COR-L47 (cell line): ENCODE data around the gene FAM186B.
"Not testable (repeated sequence)": the region's sequence is repeated elsewhere in the genome, so short reads cannot be mapped to it uniquely, and the experiment has no call there.

Experiments used
- DNase-seq: peaks from one replicate; lab custom pipeline; 2025; lab: John Stamatoyannopoulos, UW

FAM186B gene, protein sequence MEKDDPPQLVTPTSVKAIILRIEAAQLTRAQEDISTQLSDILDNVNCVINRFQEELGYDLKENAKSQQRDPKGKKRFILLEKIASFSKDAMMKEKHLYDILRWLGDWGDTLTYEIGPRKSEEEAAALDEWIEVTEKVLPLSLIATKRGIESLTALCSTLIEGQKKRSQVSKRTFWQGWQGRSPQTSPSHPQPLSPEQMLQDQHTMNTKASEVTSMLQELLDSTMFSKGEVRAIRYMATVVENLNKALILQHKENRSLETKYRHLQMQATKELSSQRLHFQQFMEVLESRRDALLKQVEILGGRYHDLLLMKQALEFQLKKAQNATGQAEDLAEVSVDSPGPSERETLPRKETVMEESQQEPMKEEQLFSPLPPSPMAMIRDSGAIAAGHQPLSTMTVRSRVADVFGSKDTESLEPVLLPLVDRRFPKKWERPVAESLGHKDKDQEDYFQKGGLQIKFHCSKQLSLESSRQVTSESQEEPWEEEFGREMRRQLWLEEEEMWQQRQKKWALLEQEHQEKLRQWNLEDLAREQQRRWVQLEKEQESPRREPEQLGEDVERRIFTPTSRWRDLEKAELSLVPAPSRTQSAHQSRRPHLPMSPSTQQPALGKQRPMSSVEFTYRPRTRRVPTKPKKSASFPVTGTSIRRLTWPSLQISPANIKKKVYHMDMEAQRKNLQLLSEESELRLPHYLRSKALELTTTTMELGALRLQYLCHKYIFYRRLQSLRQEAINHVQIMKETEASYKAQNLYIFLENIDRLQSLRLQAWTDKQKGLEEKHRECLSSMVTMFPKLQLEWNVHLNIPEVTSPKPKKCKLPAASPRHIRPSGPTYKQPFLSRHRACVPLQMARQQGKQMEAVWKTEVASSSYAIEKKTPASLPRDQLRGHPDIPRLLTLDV

DNA sequence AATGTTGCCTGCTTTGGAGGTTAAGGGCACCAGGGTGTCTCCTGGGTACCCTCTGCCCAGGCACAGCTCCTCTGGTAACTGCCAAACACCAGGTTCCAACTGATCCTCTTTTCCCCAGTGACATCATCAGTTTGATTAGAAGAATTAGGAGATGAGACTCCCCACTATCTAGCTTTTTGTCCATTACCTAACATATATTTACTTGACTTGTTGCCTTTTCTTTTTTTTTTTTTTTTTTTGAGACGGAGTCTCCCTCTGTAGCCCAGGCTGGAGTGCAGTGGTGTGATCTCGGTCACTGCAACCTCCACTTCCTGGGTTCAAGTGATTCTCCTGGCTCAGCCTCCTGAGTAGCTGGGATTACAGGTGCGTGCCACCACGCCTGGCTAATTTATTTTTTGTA, at the start of gene FAM186B:
Gene FAM186B, minus strand, starts transcription at position 101 of the 400 bp plus-strand sequence. CDS start 162 bp downstream, outside the sequence.
- not testable (repeated sequence) for DNase-seq

DNA sequence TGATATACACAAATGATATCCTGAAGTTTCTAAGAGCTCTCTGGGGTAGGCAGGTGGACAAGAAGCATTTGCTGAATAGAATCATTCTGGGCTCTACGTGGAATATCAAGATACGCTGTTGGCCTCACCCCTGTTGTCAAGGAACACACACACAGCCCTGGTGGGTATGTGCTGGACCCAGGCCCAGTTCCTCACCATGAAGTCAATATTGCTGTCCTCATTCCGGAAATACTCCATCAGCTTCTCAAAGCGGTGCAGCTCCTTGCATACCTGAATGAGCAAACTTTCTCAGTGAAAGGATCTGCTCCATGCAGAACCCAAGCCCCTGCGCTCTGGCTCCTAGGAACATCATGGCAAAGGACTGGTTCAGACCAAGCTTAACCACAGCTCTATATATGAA, 49.3 kb upstream of the FAM186B start:
- no peak for DNase-seq

DNA sequence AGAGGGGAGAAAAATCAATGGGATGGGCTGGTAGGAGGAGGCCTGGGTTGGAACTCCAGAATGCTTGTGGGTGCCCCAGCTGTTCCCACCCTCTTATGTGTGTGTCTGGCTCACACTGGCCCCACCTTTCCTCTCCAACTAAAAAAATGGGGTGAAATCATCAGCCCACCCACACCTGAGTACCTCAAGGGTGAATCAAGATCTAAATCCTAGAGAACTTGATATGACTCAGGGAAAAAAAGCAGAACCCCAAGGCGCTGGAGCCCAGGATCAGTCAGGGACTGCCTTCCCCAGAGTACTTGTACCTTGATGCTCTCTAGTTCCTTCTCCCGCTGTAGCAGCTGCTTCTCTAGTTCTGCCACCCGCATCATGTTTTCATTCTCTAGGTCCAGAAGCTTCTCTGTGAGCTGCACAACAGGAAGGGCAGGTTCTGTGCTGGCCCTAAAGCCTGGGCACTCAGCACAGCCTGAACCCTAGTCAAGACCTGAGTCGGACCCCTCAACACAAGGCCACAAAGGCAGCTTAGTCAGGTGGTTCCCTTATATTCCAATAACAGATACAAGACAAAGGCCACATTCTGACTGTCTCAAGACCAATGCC, 47.6 kb upstream of the FAM186B start:
- no peak for DNase-seq

DNA sequence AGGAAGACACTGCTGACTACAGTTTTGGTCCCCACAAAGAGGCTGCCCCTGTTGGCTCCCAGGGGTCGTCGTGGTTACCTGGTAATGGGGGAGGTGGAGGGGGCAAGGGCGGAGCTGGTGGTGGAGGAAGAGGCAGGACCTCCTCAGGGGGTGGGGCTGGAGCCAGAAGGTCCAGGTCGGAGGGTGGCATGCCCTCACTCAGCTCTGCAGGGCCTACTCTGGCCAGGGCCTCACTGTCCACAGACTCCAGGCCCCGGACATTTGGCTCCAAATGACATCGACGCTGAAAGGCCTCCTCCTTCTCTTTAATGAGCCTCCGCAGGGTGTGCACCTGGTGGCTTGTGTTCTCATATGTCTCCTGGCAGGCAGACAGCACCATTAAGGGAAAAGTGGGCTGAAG, 46.4 kb upstream of the FAM186B start:
- no peak for DNase-seq

DNA sequence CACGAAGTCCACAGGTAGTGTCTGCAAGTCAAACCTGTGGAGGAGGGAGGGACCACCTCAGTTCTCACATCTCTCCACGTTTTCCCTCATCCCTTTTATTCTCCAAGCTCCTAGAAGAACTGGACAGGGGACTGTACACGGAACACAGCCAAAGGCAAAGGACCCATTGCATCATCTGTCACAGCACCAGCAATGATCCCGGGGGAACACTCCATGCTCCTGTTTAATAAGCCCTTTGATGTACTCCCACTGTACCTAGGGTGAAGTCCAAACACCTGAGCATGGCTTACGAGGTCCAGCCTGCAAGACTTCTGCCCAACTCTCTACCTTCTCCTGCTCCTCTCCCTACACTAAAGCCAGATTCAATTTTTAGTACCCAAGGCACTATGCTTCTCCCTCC, 44.5 kb upstream of the FAM186B start:
- DNase-seq: no peak

DNA sequence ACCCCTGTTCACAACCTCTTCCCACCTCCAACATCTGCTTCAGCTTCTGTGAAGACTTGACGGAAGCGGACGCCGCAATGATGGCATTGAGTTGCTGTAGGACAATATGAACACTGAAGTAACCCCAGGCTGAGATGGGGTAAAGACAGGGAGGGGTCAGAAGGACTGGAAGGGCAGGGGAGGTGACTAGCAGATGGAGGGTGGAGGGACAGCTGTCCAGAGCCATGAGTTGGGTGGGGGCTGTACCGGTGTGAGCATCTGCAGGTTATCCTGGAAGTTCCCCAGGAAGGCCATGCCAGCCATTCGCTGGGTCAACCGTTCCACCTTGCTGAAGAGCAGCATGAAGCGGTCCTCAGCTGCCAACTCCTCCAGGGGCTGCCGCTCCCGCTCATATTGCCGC, 44.0 kb upstream of the FAM186B start:
- no peak for DNase-seq

DNA sequence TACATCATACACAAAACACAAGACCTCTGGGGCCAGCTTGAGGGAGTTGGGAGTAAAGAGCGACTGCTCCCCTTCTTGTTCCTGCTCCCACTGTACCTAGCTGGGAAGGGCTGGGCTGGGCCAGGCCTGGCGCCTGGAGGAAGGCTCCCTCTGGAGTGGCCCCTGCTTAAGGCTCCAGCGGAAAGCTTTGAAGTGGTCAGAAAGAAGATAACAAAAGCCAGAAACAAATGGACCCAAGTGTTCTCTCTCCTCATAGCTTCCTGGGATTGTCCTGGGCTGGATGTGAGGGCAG, 43.2 kb upstream of the FAM186B start:
- DNase-seq: no peak

DNA sequence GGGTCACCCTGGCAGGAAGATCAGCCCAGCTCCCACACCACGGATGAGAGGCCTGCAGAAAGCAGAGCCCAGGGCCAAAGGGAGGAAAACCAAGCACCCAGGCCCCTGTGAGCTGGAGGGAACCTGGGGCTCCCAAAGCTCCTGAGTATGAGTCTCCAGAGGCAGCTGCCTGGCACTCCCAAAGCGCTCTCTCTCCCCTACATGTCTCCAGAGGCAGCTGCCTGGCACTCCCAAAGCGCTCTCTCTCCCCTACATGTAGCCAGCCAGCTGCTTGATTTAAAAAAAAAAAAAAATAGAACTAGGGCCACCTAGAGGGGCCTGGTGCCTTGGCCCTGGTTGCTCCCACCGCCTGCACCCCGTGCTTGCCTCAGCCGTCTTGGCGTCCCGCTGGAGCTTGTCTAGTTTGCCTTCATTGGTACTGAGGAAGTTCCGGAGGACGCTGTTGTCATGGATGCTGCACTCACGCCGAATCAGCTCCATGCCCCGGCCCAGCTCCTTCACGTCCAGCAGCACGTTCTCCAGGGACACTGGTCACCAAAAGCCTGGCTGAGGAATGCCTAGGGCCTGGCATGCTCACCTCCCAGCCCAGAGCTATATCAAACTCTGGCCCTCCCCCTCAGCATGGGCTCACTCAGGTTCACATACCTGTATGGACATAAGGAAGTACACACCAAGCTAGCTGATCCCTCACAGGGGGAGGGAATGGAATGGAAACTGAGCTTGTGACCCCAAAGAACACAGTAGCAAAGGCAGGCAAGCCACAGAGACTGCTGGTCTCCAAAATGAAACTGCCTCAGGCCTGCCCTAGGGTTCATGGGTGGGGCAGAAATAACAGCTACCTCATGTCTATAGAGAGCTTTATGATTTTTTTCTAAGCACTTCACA, 42.6 kb upstream of the FAM186B start:
- no peak for DNase-seq

DNA sequence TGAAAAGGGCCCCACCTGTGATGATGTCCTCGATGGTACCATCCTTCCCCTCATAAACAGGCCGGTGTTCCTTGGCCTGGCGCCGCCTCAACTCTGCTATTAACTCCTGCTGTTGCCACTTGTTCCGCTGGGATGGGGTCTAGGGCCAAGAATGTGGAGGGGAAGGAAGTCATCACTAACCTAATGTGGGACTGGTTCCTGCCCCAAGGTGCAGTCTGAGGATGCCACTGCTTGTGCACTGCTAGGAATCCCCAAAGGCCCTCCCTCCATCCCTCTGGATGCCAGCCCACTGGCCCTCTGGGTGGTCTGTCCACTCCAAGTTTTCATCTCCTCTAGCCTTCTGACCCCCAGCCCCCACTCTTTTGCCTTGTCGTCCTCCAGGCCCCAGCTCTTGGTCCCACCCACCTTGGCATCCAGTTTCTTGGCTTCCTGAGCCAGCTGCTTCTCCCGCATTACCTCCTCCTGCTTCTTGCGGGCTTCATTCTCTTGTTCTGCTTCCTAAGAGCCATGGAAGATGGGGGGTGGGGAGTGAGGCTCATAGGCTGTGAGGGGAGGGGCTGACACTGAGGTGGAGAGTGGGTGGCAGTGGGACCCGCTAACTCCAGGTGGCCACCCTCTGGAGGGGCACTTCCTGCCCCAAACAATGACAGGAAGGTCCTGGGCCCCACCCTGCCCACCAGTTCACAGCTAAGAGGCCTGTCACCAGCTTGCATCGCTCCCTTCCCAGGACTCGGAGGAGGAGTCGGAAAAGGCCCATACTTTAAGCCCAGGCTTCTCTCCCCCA, 41.6 kb upstream of the FAM186B start:
- DNase-seq: no peak

DNA sequence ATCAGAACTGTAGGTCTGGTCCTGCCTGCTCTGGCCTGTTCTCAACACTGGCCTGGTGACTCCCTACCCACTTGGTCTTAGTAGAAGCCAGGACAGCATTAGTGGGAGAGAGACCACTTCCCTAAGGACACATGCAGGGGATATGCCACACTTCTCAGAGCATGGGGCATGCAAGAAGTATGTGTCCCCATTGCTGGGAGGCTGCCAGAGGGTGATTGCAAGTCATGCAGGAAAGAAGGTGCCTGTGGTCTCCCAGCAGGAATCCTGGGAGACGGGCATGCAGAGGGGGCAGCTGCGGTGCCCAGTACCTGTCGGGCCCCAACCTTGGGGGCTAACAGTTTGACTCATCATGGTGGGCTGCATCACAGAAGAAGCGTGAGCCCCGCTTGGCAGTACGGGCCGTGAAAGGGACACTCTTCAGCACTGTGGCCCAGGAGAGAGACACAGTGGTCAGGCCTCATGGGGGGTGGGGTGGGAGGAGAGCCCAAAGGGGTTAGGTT, 40.9 kb upstream of the FAM186B start:
- no peak for DNase-seq

DNA sequence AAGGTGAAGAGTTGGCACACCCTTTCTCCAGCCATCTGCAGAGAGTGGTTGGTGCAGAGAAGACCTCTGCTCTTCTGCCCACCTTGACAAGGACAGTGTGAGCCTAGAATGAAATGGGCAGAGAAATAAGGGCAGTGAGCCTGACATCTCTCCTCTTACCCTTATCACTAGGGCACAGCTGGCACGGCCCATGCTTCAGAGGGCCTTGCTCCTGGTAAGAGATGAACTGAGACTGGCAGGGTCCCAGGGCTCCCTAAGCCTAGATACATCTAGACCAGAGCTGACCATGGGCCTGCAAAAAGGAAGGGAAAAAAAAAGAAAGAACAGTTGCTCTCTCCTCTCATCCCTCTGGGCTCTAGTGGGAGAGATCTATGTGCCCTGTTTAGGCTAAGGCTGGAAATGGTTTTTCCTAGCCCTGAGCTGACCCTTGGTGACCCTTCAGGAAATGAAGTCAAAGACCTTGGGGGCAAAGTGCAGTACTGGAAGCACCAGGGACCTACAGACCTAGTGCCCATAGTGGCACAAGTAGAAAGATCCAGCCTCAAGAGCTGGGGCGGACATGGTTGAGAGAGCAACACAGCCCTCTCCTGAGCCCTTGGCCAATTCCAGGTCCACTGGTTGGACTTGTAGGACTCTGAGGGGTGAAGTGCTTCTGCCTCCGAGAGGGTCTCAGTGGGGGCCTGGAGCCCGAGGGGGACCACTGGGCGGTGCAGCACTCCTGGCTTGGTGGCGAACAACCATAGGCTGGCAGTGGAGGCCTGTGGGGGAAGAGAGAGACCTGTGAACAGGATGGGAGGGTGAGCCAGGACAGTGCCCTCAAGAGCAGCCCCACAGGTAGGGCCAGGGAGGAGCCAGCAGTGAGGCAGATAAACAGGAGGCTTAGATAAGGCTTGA, 40.0 kb upstream of the FAM186B start:
- DNase-seq: no peak

DNA sequence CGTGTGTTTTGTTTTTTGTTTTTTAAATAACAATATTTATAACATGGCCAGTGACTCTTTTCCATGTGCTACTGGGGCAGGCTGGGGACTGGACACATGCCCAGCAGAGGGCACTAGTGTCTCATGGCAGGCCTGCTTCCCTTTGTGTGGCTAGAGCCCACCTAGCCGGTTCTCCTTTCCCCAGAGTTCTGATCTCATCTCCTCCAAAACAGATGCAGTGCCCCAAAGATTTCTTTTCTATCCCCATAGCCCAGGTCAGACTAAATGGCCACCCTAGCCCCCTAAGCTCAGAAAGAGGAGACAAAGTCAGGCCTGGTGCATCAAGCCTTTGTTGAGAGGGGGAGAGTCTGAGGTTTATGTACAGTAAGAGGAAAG, 39.2 kb upstream of the FAM186B start:
- peak; percentile 70 for DNase-seq

DNA sequence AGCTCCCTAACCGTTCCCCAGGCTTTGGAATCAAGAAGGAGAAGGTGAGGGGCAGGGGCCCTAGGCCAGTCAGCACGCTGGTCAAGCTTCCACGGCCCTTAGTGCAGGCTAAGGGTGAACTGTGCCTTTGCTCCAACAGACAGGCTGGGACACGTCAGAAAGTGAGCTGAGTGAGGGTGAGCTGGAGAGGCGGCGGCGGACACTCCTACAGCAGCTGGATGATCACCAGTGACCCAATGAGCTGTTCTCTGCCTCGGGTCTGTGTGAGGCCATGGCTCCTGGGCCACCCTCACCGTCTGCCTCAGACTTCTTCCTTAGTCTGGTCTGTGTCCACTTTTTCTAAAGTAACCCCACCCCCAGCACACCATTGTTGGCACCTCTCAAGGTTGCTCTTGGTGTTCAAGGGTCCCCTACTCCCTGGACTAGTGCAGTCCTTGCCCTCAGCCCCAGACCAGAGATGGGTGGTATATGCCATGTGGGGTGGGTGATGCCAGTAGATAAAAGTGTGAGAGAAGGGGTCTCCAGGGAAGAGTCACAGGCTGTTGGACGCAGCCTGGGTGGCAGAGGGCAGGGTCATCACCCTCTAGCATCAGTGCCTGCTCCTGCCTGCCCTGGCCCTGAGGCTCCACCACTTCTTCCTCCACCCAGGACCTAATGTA, 38.7 kb upstream of the FAM186B start:
- DNase-seq: no peak

DNA sequence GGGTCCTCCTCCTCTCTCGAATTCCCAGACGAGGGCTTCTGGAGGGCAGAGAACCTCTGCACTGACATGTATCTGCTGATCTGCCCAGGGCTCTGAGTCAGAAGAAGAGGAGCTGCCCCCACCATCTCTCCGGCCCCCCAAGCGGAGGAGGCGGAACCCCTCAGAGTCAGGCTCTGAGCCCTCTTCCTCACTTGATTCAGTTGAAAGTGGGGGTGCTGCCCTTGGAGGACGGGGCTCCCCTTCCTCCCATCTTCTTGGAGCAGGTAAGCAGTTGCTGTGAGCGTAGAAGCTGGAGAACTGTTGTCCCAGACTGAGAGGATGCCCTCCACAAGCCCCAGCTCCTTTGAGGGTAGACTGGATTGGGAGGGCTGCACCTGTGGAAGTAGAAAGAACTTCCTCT, 37.7 kb upstream of the FAM186B start:
- no peak for DNase-seq

DNA sequence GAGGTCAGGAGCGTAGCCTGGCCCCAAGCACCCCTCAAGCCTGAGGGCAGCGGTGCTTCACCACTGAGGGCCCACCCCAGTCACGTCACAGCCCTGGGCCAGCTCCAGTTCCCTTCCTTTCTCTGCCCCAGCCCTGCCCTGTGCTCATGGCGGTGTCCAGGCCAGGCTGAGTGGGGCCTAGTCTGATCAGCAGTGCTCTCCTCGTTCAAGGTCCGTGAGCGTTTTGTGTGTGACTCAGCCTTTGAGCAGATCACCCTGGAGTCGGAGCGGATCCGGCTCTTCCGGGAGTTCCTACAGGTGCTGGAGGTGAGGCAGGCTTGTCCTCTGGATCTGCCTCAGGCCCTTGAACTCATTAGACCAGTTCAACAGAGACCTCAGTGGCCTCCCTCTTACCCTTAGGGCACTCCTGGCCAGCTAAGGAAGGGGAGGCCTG, 36.9 kb upstream of the FAM186B start:
- DNase-seq: no peak

DNA sequence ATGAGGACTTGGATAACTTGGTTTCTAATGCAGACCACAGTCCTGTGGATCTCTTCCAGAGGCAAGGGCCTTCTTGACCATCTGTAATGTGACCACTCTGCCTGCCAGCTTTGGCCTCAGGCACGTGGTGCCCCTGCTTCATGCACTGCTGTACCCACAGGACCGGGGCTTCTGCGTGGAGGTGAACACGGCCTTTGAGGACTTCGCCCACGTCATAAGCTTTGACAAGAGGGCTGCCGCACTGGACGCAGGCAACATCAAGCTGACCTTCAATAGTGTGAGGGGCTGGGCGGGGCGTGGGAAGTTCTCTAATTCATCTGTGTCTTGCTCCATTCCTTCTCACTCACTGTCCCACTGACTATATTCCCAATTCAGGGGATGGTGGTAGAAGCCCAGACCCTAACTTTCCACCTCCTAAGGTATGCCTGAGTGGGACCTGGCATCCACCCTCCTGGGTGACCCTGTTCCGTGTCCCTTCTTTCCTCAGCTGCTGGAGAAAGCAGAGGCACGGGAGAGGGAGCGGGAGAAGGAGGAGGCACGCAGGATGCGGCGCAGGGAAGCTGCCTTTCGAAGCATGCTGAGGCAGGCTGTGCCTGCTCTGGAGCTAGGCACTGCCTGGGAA, 36.4 kb upstream of the FAM186B start:
- no peak for DNase-seq

DNA sequence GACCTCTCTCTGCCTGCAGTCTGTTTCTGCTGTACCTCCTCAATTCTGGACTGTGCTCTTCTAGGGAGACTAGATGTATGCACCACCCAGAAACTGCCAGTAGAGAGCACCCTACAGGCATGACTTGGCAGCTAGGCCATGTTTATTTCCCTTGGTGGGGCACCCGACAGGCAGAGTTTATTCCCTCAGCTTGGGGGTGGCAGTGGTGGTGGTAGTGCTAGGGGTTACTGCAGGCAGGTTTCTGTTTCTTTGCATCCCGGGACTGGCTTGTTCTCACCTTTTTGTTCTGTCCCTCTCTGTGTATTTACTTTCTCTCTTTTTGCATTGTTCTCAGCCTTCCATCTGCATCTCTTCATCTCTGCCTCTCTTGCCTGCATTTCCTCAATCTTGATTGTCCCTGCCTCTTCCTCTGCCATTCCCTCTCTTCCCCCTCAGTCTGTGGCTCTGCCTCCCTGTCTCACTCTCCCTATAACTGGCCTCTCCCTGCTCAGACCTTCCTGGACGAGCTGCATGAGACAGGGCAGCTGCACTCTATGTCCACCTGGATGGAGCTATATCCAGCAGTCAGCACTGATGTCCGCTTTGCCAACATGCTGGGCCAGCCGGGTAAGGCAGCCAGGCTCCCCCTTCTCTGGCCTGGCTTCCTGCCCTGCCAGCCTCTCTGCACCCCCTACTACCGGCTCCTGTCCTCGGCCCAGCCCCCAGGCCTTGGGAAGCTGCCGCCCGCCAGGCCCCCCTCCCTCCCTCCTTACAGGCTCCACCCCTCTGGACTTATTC, 31.7 kb upstream of the FAM186B start:
- peak; percentile 47 for DNase-seq

DNA sequence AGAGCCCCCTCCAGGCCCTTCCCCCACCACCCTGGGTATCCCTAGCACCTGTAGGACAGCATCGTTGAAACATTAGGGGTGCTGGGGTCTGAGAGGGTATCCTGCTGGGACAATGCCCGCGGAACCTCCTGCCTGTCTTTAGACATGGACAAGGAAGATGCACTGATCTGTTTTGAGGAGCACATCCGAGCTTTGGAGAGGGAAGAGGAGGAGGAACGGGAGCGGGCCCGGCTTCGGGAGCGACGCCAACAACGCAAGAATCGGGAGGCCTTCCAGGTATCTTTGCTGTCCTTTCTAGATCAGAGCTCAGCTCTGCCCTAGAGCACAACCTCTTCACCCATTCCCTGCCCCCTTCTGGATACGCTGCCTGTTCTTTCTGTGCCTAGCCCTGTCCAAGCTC, 31.1 kb upstream of the FAM186B start:
- no peak for DNase-seq
